NCI-H2081 treated with DMSO at 0.1 percent for 48 hours (cell line): ENCODE results near the gene SF3A2.

ENCODE experiments used
- DNase-seq: peaks from one replicate; lab custom pipeline; 2025; lab: John Stamatoyannopoulos, UW

The SF3A2 gene

GRCh38 chr19:2226840-2227360, 9.7 kb upstream of the SF3A2 start:
- no peak for DNase-seq

GRCh38 chr19:2227415-2228156, 9.0 kb upstream of the SF3A2 start:
- no peak for DNase-seq

- DNase-seq: no peak
Measured at GRCh38 chr19:2228157-2229030, 8.2 kb upstream of the SF3A2 start.

GRCh38 chr19:2229103-2230032, 7.3 kb upstream of the SF3A2 start:
- DNase-seq: no peak

GRCh38 chr19:2230033-2230531, 6.5 kb upstream of the SF3A2 start:
- DNase-seq: no peak

- DNase-seq: no peak
Measured at GRCh38 chr19:2230807-2231533, 5.7 kb upstream of the SF3A2 start.

- no peak for DNase-seq
Measured at GRCh38 chr19:2231621-2232221, 4.9 kb upstream of the SF3A2 start.

- DNase-seq: no peak
Measured at GRCh38 chr19:2232286-2233151, 4.1 kb upstream of the SF3A2 start.

- DNase-seq: no peak
Measured at GRCh38 chr19:2233601-2234280, 2.9 kb upstream of the SF3A2 start.

GRCh38 chr19:2234996-2235380, 1.6 kb upstream of the SF3A2 start:
- DNase-seq: no peak

- no peak for DNase-seq
Measured at GRCh38 chr19:2235381-2236063, 1.1 kb upstream of the SF3A2 start.

GRCh38 chr19:2236064-2236313, 635 bp upstream of the SF3A2 start:
- DNase-seq: no peak

GRCh38 chr19:2237051-2237868, 636 bp downstream of the SF3A2 start:
- no peak for DNase-seq

GRCh38 chr19:2237869-2238153, 1.2 kb downstream of the SF3A2 start:
- DNase-seq: no peak

- no peak for DNase-seq
Measured at GRCh38 chr19:2239173-2239572, 2.5 kb downstream of the SF3A2 start.

- DNase-seq: no peak
Measured at GRCh38 chr19:2239771-2240770, 3.4 kb downstream of the SF3A2 start.
